ENCODE measurements around the gene ADGRA1. TPM values are rescaled to one million over a fixed set of nuclear protein-coding genes. Genes with fewer than 3 reads are reported as not detected.

The ADGRA1 gene
- total and polyA plus RNA-seq, 2 of the 8 experiments (the other 6 are each of a cell fraction or from before 2014, with no cell fraction given): 0.17 to 0.21 TPM

GRCh38 chr10:133070810-133071209 lies 16.9 kb upstream of the ADGRA1 start:
- no peak for DNase-seq (ENCODE audit: low read depth in 1 of 2, low spot score in 2 of 2)
- Histone ChIP-seq H2BK120ac (replicated peaks; ENCODE audit: low read depth, low read length) (no peak overlapping the region), H3K14ac (ENCODE audit: insufficient read length) (no peak overlapping the region), H3K4ac (replicated peaks; ENCODE audit: insufficient read length, low read depth, low read length) (no peak overlapping the region), H3K79me1 (ENCODE audit: low read depth, low read length) (no peaks in the 10 kb centered on the region), H3K27ac (ENCODE audit: low read depth, low read length) (no peak overlapping the region), H2BK20ac (ENCODE audit: low read length) (no peak overlapping the region), H3K9ac (replicated peaks in 1 of 4; ENCODE audit: extremely low read depth in 1 of 4, low read depth in 3 of 4, low read length in 3 of 4) (no peak overlapping the region), H4K20me1 (replicated peaks in 1 of 2; ENCODE audit: control insufficient read depth in 1 of 2, insufficient read depth in 2 of 2, low read length in 2 of 2) (peaks cover 0 to 1% of the 10 kb centered on the region in 2 experiments), H3K4me3 (ENCODE audit: extremely low read depth in 1 of 4, insufficient read depth in 2 of 4, low read depth in 3 of 4, low read length in 4 of 4) (no peak overlapping the region), H2BK12ac (ENCODE audit: low read depth, low read length) (no peak overlapping the region), H3K9me3 (ENCODE audit: insufficient read depth in 2 of 2, low read depth in 1 of 2, low read length in 1 of 2) (peaks cover 0 to 6% of the 10 kb centered on the region in 2 experiments; a peak in 1 of 4 replicates), H4K8ac (ENCODE audit: extremely low read depth, insufficient read depth, low read length) (no peak overlapping the region; the same call in 1 of the 2 replicates), H3K23me2 (ENCODE audit: low read depth, low read length) (peaks cover 6% of the 10 kb centered on the region; the same call in 1 of the 2 replicates), H2BK15ac (ENCODE audit: low read length) (no peak overlapping the region), H3K4me1 (replicated peaks in 1 of 4; ENCODE audit: control insufficient read depth in 3 of 4, insufficient read depth in 4 of 4, low read length in 3 of 4) (peaks cover 0 to 6% (median 0%) of the 10 kb centered on the region in 4 experiments; a peak in 3 of 7 replicates), H3K79me2 (ENCODE audit: control insufficient read depth in 1 of 2, insufficient read depth in 2 of 2, low read length in 2 of 2) (no peaks in the 10 kb centered on the region), H4K91ac (replicated peaks; ENCODE audit: insufficient read length, low read length) (peak overlapping the region; percentile 73), H3K4me2 (ENCODE audit: insufficient read depth in 1 of 2, low read depth in 2 of 2, low read length in 2 of 2) (no peak overlapping the region), H3K56ac (replicated peaks; ENCODE audit: insufficient read length, low read depth, low read length) (no peak overlapping the region), H2AK5ac (ENCODE audit: low read depth, low read length) (no peak overlapping the region), H2BK5ac (ENCODE audit: low read depth, low read length) (no peak overlapping the region; the same call in 1 of the 2 replicates), H4K5ac (ENCODE audit: insufficient read length, low read depth, low read length) (no peak overlapping the region), H3K23ac (ENCODE audit: insufficient read length) (no peak overlapping the region), H3K27me3 (replicated peaks in 1 of 4; ENCODE audit: control insufficient read depth in 3 of 4, extremely low read depth in 1 of 4, insufficient read depth in 3 of 4, low read length in 3 of 4) (no peaks in the 10 kb centered on the region), H3K18ac (ENCODE audit: extremely low read depth, low read length) (no peak overlapping the region), H3K36me3 (ENCODE audit: control insufficient read depth in 2 of 4, insufficient read depth in 4 of 4, low read length in 3 of 4) (no peaks in the 10 kb centered on the region), H2AFZ (ENCODE audit: low read length) (no peak overlapping the region)
- no peak for FAIRE-seq
- TF ChIP-seq FOSL1 (IDR thresholded peaks at IDR 0.05; ENCODE audit: insufficient read depth, low read depth, low read length) (no peak), MAX (IDR thresholded peaks at IDR 0.05) (no peak), RBBP5 (IDR thresholded peaks at IDR 0.05; ENCODE audit: borderline replicate concordance, low read depth, low read length) (no peak), JUND (IDR thresholded peaks at IDR 0.05; ENCODE audit: low read length) (no peak), GTF2F1 (IDR thresholded peaks at IDR 0.05; ENCODE audit: borderline replicate concordance, low read depth, low read length) (no peak), POLR2AphosphoS5 (IDR thresholded peaks at IDR 0.05; ENCODE audit: low read depth, low read length) (no peak), POU5F1 (IDR thresholded peaks at IDR 0.05; ENCODE audit: low read depth, low read length) (no peak), SIRT6 (IDR thresholded peaks at IDR 0.05; ENCODE audit: low read length) (no peak)
- CTCF ChIA-PET (ENCODE audit: partially characterized antibody): interaction anchor here (0.8 to 1.4 kb wide), 2 partner anchors 10 to 166 kb away, joined by 3 to 4 read pairs; no protein-coding TSS in a partner anchor
- POLR2A ChIA-PET (ENCODE audit: partially characterized antibody): no interaction called here
- 92% methylated on average over 19 of the region's 21 CpGs; no CpG with 5 or more reads in 1 of the 2 experiments for WGBS, 2 experiments (ENCODE audit: extremely low coverage in 1 of 2, insufficient coverage in 1 of 2, insufficient read length in 1 of 2, insufficient replicate concordance in 2 of 2, low coverage in 1 of 2, low lambda C conversion rate in 2 of 2, missing lambda C conversion rate in 1 of 2)
